Loucy (cell line): ENCODE results near the gene BMAL2.

ENCODE experiments used
- CTCF ChIP-seq: fragments of 200-600 bp; sonication (generic); conservative IDR thresholded peaks from 2 replicates; pipeline ENCODE4 v1.5.1; 2014; ENCODE audit warnings: mild to moderate bottlenecking, antibody characterized with exemption, low read length
- EZH2phosphoT487 ChIP-seq: fragments of 200-600 bp; IDR thresholded peaks from 2 replicates; pipeline ENCODE4 v1.6.1; 2018; ENCODE audit warnings: antibody characterized with exemption, mild to moderate bottlenecking, moderate library complexity, borderline replicate concordance

GRCh38 chr12:27361372-27361771 lies 28.7 kb downstream of the BMAL2 start:
- TF ChIP-seq CTCF: no peak
- no peak for TF ChIP-seq EZH2phosphoT487
